Glomerular visceral epithelial cell (primary cell): ENCODE data around the gene GOLGA8S.
"Not testable (repeated sequence)": the region's sequence is repeated elsewhere in the genome, so short reads cannot be mapped to it uniquely, and the experiment has no call there.

ENCODE experiments used
- DNase-seq: peaks from one replicate; pipeline ENCODE4 v3.0.0-alpha.2; 2016; ENCODE audit errors: extremely low spot score

The GOLGA8S gene, protein sequence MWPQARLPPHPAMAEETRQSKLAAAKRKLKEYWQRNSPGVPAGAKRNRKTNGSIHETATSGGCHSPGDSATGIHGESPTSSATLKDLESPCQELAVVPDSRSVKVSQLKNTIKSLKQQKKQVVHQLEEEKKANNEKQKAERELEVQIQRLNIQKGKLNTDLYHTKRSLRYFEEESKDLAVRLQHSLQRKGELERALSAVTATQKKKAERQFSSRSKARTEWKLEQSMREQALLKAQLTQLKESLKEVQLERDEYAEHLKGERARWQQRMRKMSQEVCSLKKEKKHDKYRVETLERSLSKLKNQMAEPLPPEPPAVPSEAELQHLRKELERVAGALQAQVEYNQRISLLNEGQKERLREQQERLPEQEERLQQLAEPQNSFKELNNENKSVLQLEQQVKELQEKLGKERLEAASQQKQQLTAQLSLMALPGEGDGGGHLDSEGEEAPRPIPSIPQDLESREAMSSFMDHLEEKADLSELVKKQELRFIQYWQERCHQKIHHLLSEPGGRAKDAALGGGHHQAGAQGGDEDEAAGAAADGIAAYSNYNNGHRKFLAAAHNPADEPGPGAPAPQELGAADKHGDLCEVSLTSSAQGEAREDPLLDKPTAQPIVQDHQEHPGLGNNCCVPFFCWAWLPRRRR

DNA sequence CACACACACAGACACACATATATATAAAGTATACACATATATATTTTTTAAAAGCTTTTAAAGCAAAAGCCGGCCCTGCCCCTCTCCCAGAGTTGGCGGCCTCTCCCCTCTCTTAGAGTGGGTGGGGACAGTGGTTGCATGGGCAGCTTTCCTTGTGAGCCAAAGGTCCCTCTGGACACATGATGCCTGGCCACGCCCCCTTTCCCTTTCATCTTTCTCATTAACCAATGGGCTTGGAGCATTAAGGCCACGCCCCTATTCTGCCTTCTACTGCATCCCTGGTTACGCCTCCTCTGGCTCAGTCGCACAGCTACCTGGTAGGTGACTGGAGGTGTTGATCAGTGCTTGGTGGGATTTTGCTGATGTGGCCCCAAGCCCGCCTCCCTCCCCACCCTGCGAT is at the start of gene GOLGA8S:
GOLGA8S (plus strand) TSS at position 301 of the 400 bp plus-strand sequence; CDS start at position 363, 62 bp downstream.
- not testable (repeated sequence) for DNase-seq

DNA sequence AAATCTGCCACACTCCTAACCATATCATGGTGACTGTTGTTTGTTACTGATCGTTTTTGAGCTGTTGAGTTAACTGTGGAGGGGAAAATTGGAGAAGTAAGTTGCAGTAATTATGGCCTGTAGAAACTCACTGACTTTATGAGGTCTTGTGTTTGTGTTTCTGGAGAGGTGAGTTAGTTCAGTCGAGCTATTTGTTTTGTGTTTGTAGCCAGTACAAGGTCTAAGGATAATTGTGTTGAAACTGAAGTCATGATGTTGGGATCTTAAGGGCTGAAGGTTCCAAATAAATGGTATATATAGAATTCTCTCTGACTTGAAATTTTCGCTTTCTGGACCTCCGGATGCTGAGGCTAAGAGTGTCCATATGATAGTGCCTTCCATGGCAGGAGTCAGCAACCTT is 49.7 kb upstream of the GOLGA8S start:
- not testable (repeated sequence) for DNase-seq

DNA sequence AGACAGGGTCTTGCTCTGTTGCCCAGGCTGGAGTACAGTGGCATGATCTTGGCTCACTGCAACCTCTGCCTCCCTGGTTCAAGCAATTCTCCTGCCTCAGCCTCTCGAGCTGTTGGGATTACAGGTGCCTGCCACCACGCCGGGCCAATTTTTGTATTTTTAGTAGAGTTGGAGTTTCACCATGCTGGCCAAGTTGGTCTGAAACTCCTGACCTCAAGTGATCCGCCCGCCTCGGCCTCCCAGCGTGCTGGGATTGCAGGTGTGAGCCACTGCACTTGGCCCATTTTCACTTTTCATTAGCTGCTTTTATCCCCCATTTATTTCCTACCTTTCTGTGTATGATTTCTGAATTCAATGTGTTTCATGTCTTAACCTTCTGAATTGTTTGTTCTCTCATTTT is 48.6 kb upstream of the GOLGA8S start:
- DNase-seq = not testable (repeated sequence)

DNA sequence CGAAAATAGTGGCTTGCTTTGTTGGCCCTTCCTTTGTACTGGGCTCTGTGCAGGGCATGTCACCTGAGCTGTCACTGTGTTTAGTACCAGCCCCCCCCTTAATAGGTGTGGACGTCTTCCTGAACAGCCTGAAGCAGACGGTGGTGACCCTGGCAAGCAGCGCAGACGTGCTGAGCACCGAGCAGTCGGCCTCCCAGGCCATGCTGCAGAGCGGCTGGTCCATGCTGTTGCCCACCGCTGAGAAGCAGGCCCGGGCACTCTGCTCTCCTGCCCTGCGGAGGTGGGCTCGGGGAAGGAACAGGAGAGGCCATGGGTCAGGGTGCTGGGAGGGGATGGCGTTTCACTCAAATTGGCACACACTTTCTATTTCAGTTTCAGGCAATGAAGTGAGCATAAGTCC is 43.3 kb upstream of the GOLGA8S start:
- not testable (repeated sequence) for DNase-seq

DNA sequence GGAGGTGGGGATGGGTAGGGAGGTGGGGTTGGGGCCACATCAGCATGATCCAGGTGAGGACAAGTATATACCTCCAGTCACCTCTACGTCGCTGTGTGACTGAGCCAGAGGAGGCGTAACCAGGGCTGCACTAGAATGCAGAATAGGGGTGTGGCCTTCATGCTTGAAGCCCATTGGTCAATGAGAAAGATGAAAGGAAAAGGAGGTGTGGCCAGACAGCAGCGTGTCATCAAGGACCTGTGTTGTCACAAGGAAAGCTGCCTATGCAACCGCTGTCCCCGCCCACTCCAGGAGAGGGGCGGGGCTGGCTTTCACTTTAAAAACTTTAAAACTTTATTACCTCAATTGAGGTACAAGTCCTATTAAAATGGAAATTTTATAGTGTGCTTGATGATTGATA is 20.5 kb upstream of the GOLGA8S start, which contains the start of gene GOLGA6L26:
GOLGA6L26 (minus strand) TSS at position 101 of the 400 bp plus-strand sequence; CDS start at position 40, 61 bp downstream.
- not testable (repeated sequence) for DNase-seq

DNA sequence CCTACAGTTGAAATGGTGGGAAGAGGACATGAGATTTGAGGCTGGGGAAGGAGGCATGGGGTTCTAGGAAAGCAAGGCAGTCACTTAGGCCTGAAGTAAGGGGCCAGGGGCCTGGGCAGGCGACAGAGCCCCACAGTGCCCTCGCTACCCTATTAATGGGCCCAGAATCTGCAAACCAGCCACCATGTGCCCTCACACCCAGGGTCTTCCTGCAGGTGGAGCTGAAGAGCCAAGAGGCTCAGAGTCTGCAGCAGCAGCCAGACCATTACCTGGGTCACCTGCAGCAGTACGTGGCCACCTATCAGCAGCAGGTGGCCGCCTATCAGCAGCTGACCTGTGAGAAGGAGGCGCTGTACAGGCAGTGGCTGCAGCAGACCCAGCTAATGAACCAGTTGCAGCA is 8.1 kb downstream of the GOLGA8S start:
- DNase-seq = not testable (repeated sequence)

DNA sequence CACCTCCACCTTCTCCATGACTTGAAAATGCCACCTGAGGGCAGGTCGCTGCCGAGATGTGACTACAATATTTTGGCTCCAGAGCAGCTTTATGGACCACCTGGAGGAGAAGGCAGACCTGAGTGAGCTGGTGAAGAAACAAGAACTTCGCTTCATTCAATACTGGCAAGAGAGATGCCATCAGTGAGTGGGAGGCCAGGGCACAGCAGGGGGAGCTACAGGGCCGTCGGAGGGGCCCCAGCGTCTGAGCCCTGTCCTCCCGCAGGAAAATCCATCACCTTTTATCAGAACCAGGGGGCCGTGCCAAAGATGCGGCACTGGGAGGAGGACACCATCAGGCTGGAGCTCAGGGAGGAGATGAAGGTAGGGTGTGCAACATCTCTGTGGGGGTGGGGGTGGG is 9.7 kb downstream of the GOLGA8S start:
- not testable (repeated sequence) for DNase-seq

DNA sequence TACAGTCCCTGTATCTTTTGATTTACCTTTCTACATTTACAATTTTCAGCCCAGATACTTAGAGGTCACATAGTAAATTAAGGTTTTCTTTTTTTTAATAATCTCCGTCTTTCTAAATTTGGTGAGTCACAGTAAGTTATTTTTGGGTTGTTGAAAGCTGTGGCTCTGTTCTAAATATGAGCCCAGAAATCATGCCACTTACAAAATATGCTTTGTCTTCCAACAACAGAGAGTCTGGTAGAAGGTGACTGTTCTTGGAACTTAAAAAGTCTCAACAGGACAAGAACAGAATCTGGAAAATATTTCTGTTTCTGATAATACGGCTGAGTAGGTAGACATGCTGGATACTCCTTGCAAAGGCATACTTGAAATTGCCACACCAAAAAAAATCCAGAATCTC is 16.0 kb downstream of the GOLGA8S start:
- no peak for DNase-seq

DNA sequence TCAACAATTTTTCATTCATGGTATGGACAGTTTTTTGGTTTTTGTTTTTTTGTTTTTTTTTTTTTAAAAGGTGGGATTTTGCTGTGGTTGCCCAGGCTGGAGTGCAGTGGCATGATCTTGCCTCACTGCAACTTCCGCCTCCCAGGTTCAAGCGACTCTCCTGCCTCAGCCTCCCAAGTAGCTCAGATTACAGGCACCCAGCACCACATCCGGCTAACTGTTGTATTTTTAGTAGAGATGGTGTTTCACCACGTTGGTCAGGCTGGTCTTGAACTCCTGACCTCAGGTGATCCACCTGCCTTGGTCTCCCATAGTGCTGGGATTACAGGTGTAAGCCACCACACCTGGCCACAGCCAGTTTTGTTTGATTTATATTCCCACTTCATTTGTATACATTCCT is 16.6 kb downstream of the GOLGA8S start:
- DNase-seq = not testable (repeated sequence)

DNA sequence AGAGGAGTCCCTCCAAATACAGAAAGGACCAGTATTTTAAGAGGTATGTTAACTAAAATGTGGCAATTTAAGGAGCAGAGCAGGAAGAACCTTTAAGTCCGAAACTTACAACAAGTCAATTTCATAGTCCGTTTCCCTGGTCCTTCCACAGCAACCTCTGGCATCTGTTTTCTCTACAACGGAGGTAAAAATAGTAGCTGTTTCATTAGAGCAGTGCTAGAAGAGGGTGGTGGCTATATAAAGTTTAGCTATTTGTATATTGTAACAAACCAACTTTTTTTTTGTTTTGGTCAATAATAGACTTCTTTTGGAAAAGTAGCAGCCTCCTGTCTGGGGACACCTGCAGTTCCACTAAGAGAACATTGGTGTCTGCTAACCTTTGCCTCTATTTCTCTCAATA is 17.3 kb downstream of the GOLGA8S start:
- DNase-seq = not testable (repeated sequence)

DNA sequence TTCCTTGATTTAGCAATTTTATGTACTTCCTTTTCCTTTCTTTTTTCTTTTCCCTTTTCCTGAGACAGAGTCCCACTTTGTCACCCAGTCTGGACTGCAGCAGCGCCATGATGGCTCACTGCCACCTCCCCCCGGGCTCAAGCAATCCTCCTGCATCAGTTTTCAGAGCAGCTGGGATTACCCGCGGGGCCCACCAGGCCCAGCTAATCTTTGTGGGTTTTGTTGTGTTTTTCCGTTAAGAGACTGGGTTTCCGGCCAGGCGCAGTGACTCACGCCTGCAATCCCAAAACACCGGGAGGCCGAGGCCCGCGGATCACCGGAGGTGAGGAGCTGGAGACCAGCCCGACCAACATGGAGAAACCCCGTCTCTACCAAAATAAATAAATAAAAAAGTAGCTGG is 17.7 kb downstream of the GOLGA8S start:
- DNase-seq = no peak

DNA sequence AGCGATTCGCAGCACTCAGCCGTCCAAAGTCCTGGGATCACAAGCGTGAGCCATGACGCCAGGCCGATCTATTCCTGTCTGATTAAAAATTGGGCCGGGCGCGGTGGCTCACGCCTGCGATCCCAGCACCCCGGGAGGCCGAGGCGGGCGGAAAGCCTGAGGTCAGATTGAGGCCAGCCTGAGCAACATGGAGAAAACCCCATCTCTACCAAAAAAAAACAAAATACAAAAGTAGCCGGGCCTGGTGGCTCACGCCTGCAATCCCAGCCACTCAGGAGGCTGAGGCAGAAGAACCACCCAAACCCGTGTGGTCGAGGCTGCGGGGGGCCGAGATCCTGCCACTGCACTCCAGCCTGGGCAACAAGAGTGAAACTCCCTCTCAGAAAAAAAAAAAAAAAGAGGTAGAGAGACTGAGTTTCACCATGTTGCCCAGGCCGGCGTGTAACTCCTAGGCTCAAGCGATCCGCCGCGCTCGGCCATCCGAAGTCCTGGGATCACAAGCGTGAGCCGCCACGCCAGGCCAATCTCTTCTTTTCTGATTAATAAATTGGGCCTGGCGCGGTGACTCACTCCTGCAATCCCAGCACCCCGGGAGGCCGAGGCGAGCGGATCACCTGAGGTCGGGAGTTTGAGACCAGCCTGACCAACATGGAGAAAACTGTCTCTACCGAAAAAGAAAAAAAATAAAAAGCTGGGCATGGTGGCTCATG is 18.5 kb downstream of the GOLGA8S start:
- DNase-seq = not testable (repeated sequence)

DNA sequence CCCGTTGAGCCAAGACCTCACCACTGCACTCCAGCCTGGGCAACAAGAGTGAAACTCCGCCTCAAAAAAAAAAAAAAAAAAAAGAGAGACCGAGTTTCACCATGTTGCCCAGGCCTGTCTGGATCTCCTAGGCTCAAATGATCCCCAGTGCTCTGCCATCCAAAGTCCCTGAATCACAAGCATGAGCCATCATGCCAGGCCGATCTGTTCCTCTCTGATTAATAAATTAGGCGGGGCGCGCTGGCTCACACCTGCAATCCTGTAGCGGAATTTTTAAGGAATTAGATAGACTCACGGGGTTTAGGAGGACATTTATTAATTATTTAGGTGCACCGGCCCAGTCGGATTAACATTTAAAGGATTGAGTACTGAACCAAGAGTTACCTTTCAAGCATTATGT is 19.7 kb downstream of the GOLGA8S start:
- not testable (repeated sequence) for DNase-seq

DNA sequence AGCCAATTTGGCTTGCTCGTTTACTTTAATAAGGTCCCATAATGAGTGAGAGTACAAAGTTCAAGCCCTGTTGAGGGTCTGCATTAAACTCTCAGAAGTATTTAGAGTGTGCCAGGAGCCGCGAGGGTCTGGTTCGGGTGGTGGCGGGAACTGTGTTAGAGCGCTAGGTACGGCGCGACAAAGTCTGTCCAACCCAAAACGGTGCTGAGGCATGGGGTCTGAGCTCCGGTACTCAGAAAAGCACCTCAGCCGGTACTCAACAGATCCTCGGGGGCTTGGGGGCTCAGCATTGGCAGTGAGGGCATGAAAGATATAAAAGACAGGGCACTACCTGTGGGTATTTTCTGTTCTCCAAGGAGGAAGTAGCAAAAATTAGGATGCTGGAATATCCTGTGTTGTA is 24.4 kb downstream of the GOLGA8S start:
- DNase-seq = not testable (repeated sequence)

DNA sequence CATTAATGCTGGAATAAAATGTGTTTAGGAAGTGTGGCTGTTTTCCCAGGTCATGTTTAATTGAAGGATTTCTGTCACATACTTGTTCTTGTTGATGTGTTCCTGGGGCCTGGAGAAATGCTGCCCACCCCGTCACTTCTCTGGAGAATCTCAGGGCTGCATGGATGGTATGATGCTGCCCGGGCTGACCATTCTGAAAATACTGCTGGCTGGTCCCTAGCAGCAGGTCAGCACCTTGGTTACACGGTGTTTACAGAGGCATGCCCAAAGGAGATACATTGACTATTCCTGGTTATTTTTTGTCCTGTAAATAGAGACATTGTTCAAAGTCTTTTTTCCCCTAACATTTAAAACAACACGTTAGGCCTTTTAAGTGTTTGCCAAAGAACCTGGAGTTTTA is 26.2 kb downstream of the GOLGA8S start:
- DNase-seq = not testable (repeated sequence)

DNA sequence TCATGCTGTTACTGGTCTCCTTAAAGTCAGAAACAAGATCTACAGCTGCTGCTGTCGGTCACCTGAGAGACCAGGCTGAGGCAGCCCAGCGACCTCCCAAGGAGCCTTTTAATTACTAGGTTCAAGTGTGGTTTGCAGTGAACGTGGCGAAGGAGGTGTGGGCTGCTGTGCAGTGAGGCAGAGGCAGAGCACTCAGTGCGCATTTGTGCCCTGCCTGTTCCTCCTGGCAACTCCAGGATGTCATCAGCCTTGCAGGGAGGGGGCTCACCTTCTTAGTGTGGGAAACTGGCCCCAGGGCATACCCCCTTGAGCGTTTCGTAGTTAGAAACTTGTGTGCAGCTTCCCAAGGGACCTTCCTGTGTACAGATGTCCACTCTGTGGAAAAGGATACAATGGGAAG is 26.6 kb downstream of the GOLGA8S start:
- not testable (repeated sequence) for DNase-seq

DNA sequence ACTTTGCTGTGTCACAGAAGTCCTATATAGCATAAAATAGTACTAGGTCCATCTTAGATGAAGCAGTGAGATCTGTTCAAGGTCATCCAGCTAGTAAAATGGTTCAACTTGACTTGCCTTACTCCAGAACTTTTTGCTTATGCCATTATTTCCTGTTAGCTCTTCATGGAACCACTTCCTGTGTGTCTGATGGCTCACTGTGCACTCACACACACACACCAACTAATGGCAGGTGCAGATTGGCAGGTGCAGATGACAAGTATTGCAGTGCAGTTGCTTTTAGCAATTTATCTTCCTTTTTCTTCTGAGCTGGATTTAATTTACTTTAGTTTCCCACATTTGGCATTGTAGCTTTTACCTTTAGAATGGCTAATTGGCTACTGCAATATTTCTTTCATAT is 29.8 kb downstream of the GOLGA8S start:
- no peak for DNase-seq

DNA sequence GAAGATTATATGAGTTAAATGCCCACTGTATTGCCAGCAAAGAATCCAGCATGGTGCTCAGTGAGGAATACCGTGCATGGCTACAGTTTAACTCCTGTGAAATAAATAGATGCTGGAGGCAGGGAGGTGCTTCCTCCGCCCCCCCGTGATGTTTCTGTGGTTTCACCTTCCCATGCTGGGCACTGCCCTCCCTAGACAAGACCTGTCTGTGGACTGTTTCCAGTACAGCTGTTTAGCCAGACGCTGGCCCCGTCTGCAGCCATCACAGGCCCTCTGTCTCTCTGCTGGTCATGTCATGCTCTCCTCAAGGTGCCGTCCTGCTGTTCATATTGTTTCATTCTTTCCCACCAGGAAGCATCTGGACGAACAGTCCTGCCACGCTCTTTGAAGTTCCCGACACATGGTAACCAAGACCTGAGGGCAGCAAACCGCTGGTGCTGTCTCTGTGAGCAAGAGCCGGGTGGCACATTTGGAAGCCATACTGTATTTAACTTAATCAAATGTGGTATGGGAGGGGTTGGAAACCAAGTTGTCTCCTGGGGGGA is 31.4 kb downstream of the GOLGA8S start:
- DNase-seq = no peak

DNA sequence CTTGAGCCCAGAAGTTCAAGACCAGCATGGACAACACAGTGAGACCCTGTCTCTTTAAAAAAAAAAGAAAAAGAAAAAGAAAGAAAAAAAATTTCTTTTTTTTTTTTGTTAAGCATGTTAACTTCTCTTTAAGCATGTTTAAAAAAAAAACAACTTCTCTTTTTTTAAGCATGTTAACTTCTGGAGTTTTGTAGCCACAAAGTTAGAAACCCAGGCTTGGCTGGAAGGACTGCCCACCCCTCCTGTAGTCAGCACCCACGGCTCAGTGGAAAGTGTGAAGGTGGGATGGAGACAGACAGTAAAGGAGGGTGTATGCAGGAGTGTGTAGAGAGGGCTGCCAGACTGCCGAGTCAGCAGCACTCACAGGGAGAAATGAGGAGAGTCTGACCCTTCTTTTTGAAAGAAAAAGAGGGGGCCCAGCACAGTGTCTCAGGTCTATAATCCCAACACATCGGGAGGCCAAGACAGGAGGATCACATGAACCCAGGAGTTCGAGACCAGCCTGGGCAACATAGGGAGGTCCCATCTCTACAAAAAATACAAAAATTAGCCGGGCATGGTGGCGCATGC is 33.2 kb downstream of the GOLGA8S start:
- DNase-seq = no peak

DNA sequence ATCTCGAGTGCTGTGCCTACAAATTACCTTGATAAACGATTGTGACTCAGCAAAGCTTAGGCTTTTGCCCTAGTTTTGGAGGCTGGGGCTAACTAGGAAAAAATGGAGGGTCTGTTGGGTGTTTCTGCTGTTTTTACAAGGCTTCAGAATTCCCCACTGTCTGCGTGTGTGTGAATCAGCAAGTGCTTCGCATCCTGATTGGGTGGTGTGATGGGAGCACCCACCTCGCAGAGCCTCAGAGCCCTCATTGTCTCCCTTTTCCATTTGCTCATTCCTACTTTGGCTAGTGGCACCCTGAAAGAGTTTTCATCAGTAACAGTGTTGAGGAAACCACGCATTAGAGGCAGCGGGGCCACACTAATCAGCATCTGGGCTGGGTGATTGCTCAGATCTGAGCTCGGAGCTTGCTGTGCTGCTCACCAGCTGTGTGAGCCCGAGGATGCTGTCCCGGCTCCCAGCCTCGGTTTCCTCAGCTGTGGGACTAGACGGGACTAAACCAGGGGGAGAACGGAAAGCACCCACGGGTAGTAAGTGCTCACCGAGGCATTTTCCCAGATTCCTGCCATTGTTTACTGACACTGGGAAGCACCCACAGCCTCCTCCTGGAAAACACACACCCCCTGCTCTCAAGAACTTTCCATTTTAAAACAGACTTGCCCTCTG is 40.6 kb downstream of the GOLGA8S start:
- no peak for DNase-seq

DNA sequence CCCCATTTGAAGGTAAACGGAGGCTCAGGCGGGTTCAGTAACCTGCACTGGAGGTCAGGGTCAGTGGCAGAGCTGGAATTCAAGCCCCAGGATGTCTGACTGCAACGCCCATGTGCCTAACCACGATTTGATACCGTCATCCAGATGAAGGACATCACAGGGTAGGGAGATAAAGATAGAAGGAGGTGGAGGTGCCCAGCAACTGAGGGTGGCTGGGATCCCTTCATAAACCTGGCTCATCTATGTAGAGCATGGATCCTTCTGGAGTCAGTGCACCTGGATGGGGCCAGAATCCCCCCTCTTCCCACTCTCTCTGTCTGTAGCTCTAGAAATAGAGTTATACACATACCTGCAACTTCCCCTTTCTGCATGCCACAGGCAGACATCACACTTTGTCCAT is 41.3 kb downstream of the GOLGA8S start:
- DNase-seq = no peak
